ENCODE data around the gene LRRC45. TPM values are rescaled to one million over a fixed set of nuclear protein-coding genes. Genes with fewer than 3 reads are reported as not detected.

Gene LRRC45
- total RNA-seq, 1 donor from 2014 or later = 29.4 TPM

GRCh38 chr17:82012261-82012639 lies 10.9 kb upstream of the LRRC45 start:
- Mint-ChIP-seq H3K4me1 (ENCODE audit: unreplicated experiment) (peaks cover 3% of the 10 kb centered on the region), H3K27ac (no peak overlapping the region), H3K4me3 (no peak overlapping the region), H3K36me3 (no peaks in the 10 kb centered on the region), H3K27me3 (no peaks in the 10 kb centered on the region), H3K9me3 (no peaks in the 10 kb centered on the region)
- DNase-seq (ENCODE audit: extremely low spot score, unreplicated experiment) = no peak
- TF ChIP-seq CTCF (conservative IDR thresholded peaks at IDR 0.05) = no peak

DNA sequence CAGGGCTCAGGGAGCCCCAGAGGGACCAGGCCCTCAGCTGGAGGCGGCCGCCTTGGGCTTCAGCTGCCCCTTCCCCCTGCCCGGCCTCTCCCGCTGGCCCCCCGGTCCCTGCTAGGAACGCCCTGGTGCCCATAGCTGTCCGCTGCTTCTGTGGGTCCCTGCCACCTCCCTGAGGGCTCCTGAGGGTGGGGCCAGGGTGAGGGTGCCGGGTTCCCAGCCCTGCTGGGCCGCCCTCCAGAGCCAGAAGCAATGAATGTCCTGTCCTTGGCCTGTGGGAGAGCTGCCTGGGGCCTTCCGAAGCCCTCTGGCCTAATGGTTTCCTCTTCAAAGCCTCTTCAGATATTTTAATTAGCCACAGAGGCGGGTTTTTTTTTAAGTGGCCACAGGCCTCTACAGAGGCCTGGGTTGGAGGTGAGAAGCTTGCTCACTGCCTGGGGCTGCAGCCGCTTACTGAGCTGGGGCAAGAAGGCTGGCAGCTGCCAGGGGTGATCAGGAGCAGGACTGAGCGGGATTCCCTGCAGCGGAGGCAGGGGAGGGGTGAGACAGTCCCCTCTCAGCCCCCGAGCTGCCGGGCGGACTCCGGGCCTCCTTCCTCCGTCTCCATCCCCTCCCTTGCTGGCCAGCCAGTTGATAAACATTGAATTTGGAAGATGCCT lies 10.3 kb upstream of the LRRC45 start:
- TF ChIP-seq CTCF (conservative IDR thresholded peaks at IDR 0.05) = no peak
- Mint-ChIP-seq H3K4me1 (ENCODE audit: unreplicated experiment) (peaks cover 3% of the 10 kb centered on the region), H3K4me3 (no peak overlapping the region), H3K27me3 (no peaks in the 10 kb centered on the region), H3K36me3 (no peaks in the 10 kb centered on the region), H3K27ac (no peak overlapping the region), H3K9me3 (no peaks in the 10 kb centered on the region)
- no peak for DNase-seq (ENCODE audit: extremely low spot score, unreplicated experiment)

DNA sequence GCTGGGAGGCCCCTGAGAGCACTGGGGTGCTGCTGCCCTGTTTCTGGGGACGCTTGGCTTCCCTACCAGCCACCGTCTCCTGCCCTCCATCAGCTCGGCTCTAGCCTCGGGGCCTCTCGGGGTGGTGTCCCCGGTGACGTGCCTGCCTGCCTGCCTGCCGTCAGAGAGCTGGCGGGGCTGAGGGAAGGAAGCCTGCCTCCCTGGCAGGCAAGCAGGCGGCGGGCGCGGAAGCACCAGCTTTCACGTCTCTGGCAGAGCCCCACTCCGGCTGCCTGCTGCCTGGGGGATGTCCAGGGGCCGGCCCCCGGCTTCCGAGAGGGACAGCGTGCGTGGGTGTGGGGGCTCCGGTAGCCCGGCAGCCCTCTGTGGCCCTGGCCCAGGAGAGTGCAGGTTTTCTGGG lies 9.8 kb upstream of the LRRC45 start:
- no peak for DNase-seq (ENCODE audit: extremely low spot score, unreplicated experiment)
- Mint-ChIP-seq H3K9me3 (no peaks in the 10 kb centered on the region), H3K4me3 (no peak overlapping the region), H3K27ac (no peak overlapping the region), H3K27me3 (no peaks in the 10 kb centered on the region), H3K4me1 (ENCODE audit: unreplicated experiment) (peaks cover 3% of the 10 kb centered on the region), H3K36me3 (no peaks in the 10 kb centered on the region)
- TF ChIP-seq CTCF (conservative IDR thresholded peaks at IDR 0.05) = no peak

- H3K4me1 Mint-ChIP-seq (ENCODE audit: unreplicated experiment) = peaks cover 3% of the 10 kb centered on the region
- no peaks in the 10 kb centered on the region for H3K36me3 Mint-ChIP-seq
- H3K27ac Mint-ChIP-seq = no peak overlapping the region
- TF ChIP-seq CTCF (conservative IDR thresholded peaks at IDR 0.05) = no peak
- H3K27me3 Mint-ChIP-seq = no peaks in the 10 kb centered on the region
- H3K4me3 Mint-ChIP-seq = no peak overlapping the region
- no peaks in the 10 kb centered on the region for H3K9me3 Mint-ChIP-seq
- DNase-seq (ENCODE audit: extremely low spot score, unreplicated experiment) = no peak
Measured at GRCh38 chr17:82013772-82014321, 9.3 kb upstream of the LRRC45 start.

DNA sequence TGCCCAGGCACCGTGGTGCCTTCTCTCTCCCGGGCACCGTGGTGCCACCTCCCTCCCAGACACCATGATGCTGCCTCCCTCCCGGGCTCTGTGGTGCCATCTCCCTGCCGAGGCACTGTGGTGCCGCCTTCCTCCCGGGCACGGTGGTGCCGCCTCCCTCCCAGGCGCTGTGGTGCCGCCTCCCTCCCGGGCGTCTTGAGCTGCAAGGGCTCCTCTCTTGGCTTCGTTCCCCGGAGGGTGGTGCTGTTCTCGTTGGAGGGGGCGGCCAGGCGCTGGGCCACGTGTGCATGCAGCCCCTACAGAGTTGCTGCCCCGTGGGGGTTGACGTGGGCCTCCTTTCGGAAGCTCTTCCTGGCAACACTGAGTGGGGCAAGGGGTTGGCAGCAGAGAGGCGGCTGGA lies 8.7 kb upstream of the LRRC45 start:
- H3K4me1 Mint-ChIP-seq (ENCODE audit: unreplicated experiment) = peaks cover 3% of the 10 kb centered on the region
- no peak overlapping the region for H3K4me3 Mint-ChIP-seq
- no peaks in the 10 kb centered on the region for H3K27me3 Mint-ChIP-seq
- no peak overlapping the region for H3K27ac Mint-ChIP-seq
- DNase-seq (ENCODE audit: extremely low spot score, unreplicated experiment) = no peak
- H3K9me3 Mint-ChIP-seq = no peaks in the 10 kb centered on the region
- no peaks in the 10 kb centered on the region for H3K36me3 Mint-ChIP-seq
- no peak for TF ChIP-seq CTCF (conservative IDR thresholded peaks at IDR 0.05)
